ENCODE data around the gene NHSL2. TPM values are rescaled to one million over a fixed set of nuclear protein-coding genes. Genes with fewer than 3 reads are reported as not detected.
A peak's percentile ranks its signal among the peaks of the same experiment; 100 is the strongest.

The NHSL2 gene
- total RNA-seq, 1 donor from 2014 or later = 4.7 TPM

DNA sequence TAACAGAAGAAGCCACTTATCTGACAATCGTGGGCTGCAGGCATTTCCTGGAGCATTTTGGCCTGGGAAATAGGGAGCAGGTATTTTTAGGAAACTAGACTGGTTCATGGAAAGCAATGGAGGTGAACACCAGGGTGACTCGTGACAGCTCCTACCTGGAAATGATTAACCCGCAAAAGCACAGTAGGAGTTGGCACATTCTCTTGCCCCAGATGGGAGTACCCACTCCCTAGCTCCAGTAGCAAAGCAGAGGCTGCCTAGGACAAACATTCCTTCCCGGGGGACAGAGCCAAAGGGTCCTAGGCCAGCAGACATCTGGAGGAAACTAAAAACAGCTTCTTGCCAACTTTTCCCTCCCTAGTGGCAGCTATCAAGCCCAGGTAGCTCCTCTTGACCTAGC is 192.1 kb downstream of the NHSL2 start:
- Histone ChIP-seq H3K36me3 (ENCODE audit: control insufficient read depth in 3 of 3, insufficient read depth in 3 of 3, low read length in 3 of 3) (no peaks in the 10 kb centered on the region), H3K9me3 (ENCODE audit: control insufficient read depth in 3 of 3, low read length in 3 of 3) (no peaks in the 10 kb centered on the region), H3K9ac (ENCODE audit: low read depth in 1 of 3, low read length in 3 of 3) (no peak overlapping the region), H3K4me1 (ENCODE audit: control insufficient read depth in 3 of 3, insufficient read depth in 3 of 3, low read length in 3 of 3) (no peaks in the 10 kb centered on the region), H3K27ac (ENCODE audit: low read depth, low read length) (no peak overlapping the region), H3K27me3 (ENCODE audit: control insufficient read depth in 3 of 3, insufficient read depth in 3 of 3, low read length in 3 of 3) (peaks cover 0 to 4% (median 0%) of the 10 kb centered on the region in 3 donors), H3K4me3 (ENCODE audit: low read length in 3 of 3) (no peak overlapping the region)

DNA sequence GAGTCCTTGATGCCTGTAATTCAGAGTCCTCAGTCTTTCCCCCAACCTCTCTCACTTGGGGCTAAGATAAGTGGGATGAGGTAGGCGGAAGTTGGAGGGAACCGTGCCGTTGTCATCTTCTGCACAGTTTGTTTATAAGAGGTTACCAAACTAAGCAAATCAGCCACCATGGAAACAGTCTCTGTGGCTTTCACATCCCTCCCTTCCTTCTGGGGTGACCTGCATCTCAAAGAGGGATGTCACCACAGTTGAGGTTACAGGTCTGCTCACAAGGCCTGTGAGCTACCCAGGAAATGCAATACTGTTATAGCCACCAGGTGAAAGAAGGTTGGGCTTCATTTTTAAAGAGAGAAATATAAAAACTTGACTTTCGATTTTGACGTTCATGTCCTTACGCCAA is 194.8 kb downstream of the NHSL2 start:
- H3K4me1 ChIP-seq (ENCODE audit: control insufficient read depth in 3 of 3, insufficient read depth in 3 of 3, low read length in 3 of 3) = no peaks in the 10 kb centered on the region
- H3K4me3 ChIP-seq (ENCODE audit: low read length in 3 of 3) = no peak overlapping the region
- H3K36me3 ChIP-seq (ENCODE audit: control insufficient read depth in 3 of 3, insufficient read depth in 3 of 3, low read length in 3 of 3) = no peaks in the 10 kb centered on the region
- no peak overlapping the region for H3K9ac ChIP-seq (ENCODE audit: low read depth in 1 of 3, low read length in 3 of 3)
- H3K9me3 ChIP-seq (ENCODE audit: control insufficient read depth in 3 of 3, low read length in 3 of 3) = no peaks in the 10 kb centered on the region
- no peak overlapping the region for H3K27ac ChIP-seq (ENCODE audit: low read depth, low read length)
- H3K27me3 ChIP-seq (ENCODE audit: control insufficient read depth in 3 of 3, insufficient read depth in 3 of 3, low read length in 3 of 3) = peaks cover 0 to 4% (median 0%) of the 10 kb centered on the region in 3 donors

DNA sequence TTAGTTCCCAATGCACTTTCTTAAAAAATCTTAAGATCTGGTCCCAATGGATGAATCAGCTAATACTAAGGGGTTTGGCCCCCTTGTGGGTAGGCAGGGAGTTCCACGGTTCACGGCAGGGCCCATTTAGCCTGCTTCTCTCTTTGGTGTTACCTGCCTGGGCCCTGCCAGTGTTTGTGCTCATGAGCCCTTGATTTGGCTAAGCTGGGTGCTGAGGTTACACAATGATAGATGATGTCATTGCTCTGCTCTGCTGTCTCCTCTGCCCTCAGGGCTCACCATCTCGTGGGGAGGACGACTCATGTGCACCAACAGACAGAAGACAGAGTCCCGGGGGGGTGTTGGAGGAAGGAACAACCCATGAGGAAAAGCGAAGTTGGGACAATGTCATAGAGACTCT is 196.7 kb downstream of the NHSL2 start:
- no peak overlapping the region for H3K9ac ChIP-seq (ENCODE audit: low read depth in 1 of 3, low read length in 3 of 3)
- no peak overlapping the region for H3K27ac ChIP-seq (ENCODE audit: low read depth, low read length)
- no peaks in the 10 kb centered on the region for H3K36me3 ChIP-seq (ENCODE audit: control insufficient read depth in 3 of 3, insufficient read depth in 3 of 3, low read length in 3 of 3)
- H3K9me3 ChIP-seq (ENCODE audit: control insufficient read depth in 3 of 3, low read length in 3 of 3) = no peaks in the 10 kb centered on the region
- H3K27me3 ChIP-seq (ENCODE audit: control insufficient read depth in 3 of 3, insufficient read depth in 3 of 3, low read length in 3 of 3) = peaks cover 0 to 4% (median 0%) of the 10 kb centered on the region in 3 donors
- H3K4me3 ChIP-seq (ENCODE audit: low read length in 3 of 3) = no peak overlapping the region
- no peaks in the 10 kb centered on the region for H3K4me1 ChIP-seq (ENCODE audit: control insufficient read depth in 3 of 3, insufficient read depth in 3 of 3, low read length in 3 of 3)

DNA sequence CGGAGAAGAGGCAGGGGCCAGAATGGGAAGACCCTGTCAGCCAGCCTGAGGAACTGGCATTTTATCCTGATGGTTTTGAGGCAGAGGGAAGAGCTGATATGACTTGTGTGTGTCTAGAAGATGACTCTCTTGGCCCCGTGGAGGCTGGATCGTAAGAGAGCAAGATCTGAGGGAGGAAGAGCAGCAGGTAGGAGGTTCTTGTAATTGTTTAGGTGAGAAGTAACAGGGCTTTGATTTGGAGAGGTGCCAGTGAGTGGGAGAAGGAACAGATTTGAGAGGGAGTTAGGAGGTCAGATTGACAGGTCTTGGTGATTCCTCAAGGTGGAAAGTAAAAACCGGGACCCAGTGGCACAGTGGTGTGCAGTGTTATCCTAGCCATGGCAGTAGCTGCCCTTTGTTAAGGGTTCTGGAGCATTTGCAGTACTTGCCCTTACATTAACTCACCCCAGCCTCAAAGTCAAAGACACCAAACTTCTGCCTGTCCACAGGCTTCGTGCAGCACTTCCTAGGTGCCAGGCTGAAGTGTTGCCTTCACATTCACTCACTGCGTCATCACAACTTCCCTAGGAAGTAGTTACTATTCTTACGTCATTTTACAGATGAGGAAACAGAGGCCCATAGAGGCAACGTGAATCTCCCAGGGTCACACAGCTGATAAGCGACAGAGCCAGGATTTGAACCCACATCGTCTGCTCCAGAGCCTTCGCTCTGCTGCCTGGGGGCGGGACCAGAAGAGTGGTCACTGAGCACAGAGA is 197.4 kb downstream of the NHSL2 start:
- Histone ChIP-seq H3K27me3 (ENCODE audit: control insufficient read depth in 3 of 3, insufficient read depth in 3 of 3, low read length in 3 of 3) (peaks cover 0 to 4% (median 0%) of the 10 kb centered on the region in 3 donors), H3K9me3 (ENCODE audit: control insufficient read depth in 3 of 3, low read length in 3 of 3) (no peaks in the 10 kb centered on the region), H3K36me3 (ENCODE audit: control insufficient read depth in 3 of 3, insufficient read depth in 3 of 3, low read length in 3 of 3) (no peaks in the 10 kb centered on the region), H3K9ac (ENCODE audit: low read depth in 1 of 3, low read length in 3 of 3) (no peak overlapping the region), H3K27ac (ENCODE audit: low read depth, low read length) (no peak overlapping the region), H3K4me1 (ENCODE audit: control insufficient read depth in 3 of 3, insufficient read depth in 3 of 3, low read length in 3 of 3) (no peaks in the 10 kb centered on the region), H3K4me3 (ENCODE audit: low read length in 3 of 3) (no peak overlapping the region)

DNA sequence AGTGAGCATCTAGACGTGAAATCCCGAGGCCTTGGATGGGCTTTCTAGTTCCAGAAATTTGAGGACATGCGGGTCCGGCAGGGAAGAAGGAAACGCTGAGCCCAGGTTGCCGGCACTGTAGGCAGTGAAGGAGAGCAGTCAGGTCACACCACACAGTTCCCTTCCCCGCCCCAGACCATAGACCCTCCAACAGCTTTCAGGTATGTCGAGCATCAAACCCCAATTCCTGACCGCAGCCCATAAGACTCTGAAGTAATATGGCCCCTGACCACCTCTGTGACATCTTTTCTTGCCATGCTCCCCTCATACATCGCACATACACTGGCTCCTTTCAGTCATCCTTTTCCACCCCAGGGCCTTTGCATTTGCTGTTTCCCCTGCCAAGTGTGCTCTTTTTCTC is 198.0 kb downstream of the NHSL2 start:
- peaks cover 0 to 2% (median 0%) of the 10 kb centered on the region in 3 donors for H3K4me1 ChIP-seq (ENCODE audit: control insufficient read depth in 3 of 3, insufficient read depth in 3 of 3, low read length in 3 of 3)
- no peaks in the 10 kb centered on the region for H3K27me3 ChIP-seq (ENCODE audit: control insufficient read depth in 3 of 3, insufficient read depth in 3 of 3, low read length in 3 of 3)
- no peak overlapping the region for H3K9ac ChIP-seq (ENCODE audit: low read depth in 1 of 3, low read length in 3 of 3)
- H3K27ac ChIP-seq (ENCODE audit: low read depth, low read length) = no peak overlapping the region
- H3K9me3 ChIP-seq (ENCODE audit: control insufficient read depth in 3 of 3, low read length in 3 of 3) = no peaks in the 10 kb centered on the region
- no peak overlapping the region for H3K4me3 ChIP-seq (ENCODE audit: low read length in 3 of 3)
- H3K36me3 ChIP-seq (ENCODE audit: control insufficient read depth in 3 of 3, insufficient read depth in 3 of 3, low read length in 3 of 3) = no peaks in the 10 kb centered on the region

DNA sequence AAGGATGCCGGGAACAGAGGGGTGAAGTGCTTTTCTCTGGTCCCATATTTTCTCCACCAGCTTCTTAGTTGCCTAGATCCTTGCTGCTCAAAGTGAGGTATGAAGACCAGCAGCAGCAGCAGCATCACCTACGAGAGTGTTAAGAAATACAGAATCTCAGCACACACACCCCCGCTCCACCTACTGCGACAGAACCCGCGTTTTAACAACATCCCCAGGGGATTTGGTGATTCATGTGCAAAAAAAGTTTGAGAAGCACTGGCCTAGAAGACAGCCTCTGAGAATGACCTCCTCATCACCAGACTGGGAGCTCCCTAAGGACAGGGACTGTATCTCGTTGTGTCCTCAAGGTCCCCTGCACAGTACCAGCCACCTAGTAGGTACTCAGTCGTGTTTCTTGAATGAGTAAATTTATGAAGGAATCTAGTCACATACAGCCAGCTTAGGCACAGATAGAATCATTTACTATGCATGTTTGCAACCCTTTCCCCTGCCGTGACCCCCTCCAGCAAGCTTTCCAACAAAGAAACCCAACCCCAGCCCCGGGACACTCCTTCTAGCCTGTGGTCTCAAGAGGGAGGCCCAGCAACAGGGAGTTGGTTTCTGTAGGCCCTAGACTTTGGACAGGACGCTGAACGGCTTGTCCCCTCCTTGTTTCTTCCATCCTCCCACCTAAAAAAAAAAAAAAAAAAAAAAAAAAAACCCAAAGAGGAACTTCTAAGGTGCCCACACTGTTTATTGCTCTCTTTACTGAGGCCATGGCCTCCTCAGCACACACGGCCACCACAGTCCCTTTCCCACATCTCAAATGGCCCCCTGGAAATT is 199.6 kb downstream of the NHSL2 start:
- Histone ChIP-seq H3K9ac (ENCODE audit: low read depth in 1 of 3, low read length in 3 of 3) (no peak overlapping the region), H3K27ac (ENCODE audit: low read depth, low read length) (no peak overlapping the region), H3K27me3 (ENCODE audit: control insufficient read depth in 3 of 3, insufficient read depth in 3 of 3, low read length in 3 of 3) (no peaks in the 10 kb centered on the region), H3K4me1 (ENCODE audit: control insufficient read depth in 3 of 3, insufficient read depth in 3 of 3, low read length in 3 of 3) (peaks cover 0 to 6% (median 0%) of the 10 kb centered on the region in 3 donors), H3K36me3 (ENCODE audit: control insufficient read depth in 3 of 3, insufficient read depth in 3 of 3, low read length in 3 of 3) (no peaks in the 10 kb centered on the region), H3K4me3 (ENCODE audit: low read length in 3 of 3) (no peak overlapping the region), H3K9me3 (ENCODE audit: control insufficient read depth in 3 of 3, low read length in 3 of 3) (no peaks in the 10 kb centered on the region)

DNA sequence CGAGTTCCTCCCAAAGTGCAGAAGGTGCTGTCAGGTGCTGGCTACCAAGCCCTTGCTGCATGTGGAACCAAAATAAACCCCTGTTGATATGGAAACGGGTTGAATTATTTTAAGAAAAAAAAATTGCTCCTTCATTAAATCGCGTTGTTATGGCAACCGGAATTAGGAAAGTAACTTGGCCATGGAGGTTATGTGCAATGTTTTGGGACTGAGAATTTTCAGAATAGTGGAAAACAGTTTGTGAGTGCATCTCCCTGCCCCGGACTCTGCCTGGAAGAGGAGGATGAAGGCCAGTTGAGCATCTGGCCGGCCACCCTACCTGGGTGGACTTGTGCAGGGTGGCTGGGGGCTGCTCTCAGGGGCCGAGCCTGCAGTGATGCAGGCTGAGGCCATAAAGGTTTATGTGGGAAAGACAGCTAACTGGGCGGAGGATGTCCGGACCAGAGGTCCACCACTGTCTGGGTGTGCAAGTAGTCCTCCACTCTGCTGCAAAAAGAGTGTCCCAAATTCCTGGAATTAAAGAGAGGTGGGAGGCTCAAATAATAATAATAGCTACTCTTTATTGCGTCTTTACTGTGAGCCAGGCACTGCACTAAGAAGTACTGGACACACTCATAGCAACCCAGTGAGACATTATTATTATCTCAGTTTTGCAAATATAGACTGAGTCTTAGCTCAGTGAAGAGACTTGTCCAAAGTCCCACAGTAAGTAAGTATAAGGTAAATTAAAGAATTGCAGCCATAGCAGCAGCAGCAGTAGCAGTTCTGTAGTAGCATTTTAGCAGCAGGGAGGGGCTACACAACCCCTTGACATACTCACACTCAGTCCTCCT is 200.4 kb downstream of the NHSL2 start:
- Histone ChIP-seq H3K4me3 (ENCODE audit: low read length in 3 of 3) (no peak overlapping the region), H3K27me3 (ENCODE audit: control insufficient read depth in 3 of 3, insufficient read depth in 3 of 3, low read length in 3 of 3) (no peaks in the 10 kb centered on the region), H3K36me3 (ENCODE audit: control insufficient read depth in 3 of 3, insufficient read depth in 3 of 3, low read length in 3 of 3) (no peaks in the 10 kb centered on the region), H3K9me3 (ENCODE audit: control insufficient read depth in 3 of 3, low read length in 3 of 3) (no peaks in the 10 kb centered on the region), H3K4me1 (ENCODE audit: control insufficient read depth in 3 of 3, insufficient read depth in 3 of 3, low read length in 3 of 3) (peaks cover 0 to 6% (median 2%) of the 10 kb centered on the region in 3 donors), H3K27ac (ENCODE audit: low read depth, low read length) (no peak overlapping the region), H3K9ac (ENCODE audit: low read depth in 1 of 3, low read length in 3 of 3) (no peak overlapping the region)

DNA sequence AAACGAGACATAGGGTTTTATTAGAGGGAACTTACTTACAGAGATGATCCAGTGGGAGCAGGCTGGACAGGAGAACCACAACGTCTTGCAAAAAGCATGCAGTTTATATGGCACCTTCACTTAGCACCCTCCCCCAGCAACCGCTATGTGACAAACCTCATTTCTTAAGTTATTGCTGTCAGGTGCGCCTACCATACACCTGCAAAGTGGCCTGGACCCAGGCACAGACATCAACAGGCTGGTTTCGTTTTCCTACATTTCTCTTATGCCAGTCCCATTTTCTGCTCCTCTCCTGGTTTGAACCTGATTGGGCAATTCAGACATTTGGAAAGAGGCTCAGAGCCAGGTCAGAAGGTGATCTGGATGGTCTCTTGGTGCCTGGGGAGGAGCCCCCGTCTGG is 202.8 kb downstream of the NHSL2 start:
- Histone ChIP-seq H3K4me3 (ENCODE audit: low read length in 3 of 3) (no peak overlapping the region), H3K36me3 (ENCODE audit: control insufficient read depth in 3 of 3, insufficient read depth in 3 of 3, low read length in 3 of 3) (no peaks in the 10 kb centered on the region), H3K27me3 (ENCODE audit: control insufficient read depth in 3 of 3, insufficient read depth in 3 of 3, low read length in 3 of 3) (no peaks in the 10 kb centered on the region), H3K9ac (ENCODE audit: low read depth in 1 of 3, low read length in 3 of 3) (no peak overlapping the region), H3K4me1 (ENCODE audit: control insufficient read depth in 3 of 3, insufficient read depth in 3 of 3, low read length in 3 of 3) (peaks cover 0 to 6% (median 2%) of the 10 kb centered on the region in 3 donors), H3K9me3 (ENCODE audit: control insufficient read depth in 3 of 3, low read length in 3 of 3) (no peaks in the 10 kb centered on the region), H3K27ac (ENCODE audit: low read depth, low read length) (no peak overlapping the region)

DNA sequence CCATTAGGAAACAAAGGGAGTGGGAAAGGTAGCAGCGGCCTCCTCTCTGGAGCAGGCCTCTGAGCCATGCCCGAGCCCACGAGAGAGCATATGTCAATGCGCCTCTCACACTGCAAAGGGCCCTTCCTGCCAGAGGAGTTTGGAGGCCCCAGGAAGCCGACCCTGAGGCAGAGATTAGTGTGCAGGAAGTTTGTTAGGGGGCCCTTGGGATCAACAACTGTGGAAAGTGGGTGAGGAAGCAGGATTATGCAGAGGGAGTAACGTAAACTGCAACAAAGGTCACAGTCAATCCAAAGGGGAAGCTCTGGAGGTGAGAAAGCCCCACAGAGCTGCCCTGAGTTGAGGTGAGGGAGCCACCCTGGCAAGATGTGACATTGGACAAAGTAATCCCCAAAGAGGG is 203.7 kb downstream of the NHSL2 start:
- Histone ChIP-seq H3K27ac (ENCODE audit: low read depth, low read length) (peak overlapping the region; percentile 12), H3K9me3 (ENCODE audit: control insufficient read depth in 3 of 3, low read length in 3 of 3) (no peaks in the 10 kb centered on the region), H3K36me3 (ENCODE audit: control insufficient read depth in 3 of 3, insufficient read depth in 3 of 3, low read length in 3 of 3) (no peaks in the 10 kb centered on the region), H3K4me1 (ENCODE audit: control insufficient read depth in 3 of 3, insufficient read depth in 3 of 3, low read length in 3 of 3) (peaks cover 0 to 6% (median 2%) of the 10 kb centered on the region in 3 donors), H3K27me3 (ENCODE audit: control insufficient read depth in 3 of 3, insufficient read depth in 3 of 3, low read length in 3 of 3) (no peaks in the 10 kb centered on the region), H3K4me3 (ENCODE audit: low read length in 3 of 3) (no peak overlapping the region), H3K9ac (ENCODE audit: low read depth in 1 of 3, low read length in 3 of 3) (no peak overlapping the region)
